ENCODE data around the gene EIF5AL1.
"Not testable (repeated sequence)": the region's sequence is repeated elsewhere in the genome, so short reads cannot be mapped to it uniquely, and the experiment has no call there.

EIF5AL1 gene

DNA sequence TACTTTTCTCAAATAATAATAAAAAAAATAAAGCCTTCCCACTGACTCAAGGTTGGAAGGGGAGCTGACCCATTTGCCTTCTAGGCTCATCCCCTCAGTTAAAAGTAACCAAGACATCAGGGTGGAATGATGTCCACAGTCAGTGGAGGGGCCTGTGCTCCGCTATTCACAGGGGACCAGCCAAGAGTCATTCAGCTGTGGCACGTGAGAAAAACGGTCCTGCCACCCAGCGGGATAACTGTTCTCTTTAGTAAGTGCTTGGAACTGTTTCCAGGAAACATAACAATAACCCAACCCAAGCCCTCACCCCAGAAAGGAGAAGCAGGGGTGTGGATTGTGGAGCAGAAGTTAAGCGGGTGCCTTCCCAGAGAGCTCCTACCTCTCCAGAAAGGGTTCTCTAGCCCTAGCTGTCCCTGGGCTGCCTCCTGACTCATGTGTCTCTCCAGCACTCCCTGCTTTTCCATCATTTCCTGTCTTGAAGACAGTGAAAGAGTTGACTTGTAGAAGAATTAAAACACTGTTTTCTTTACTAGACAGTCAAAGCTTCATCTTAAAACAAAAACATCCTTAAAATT is 2.3 kb upstream of the EIF5AL1 start:
- not testable (repeated sequence) for H3K14ac ChIP-seq (ENCODE audit: low read length); H3K79me2 ChIP-seq (ENCODE audit: control insufficient read depth, insufficient read depth, low read length, poor library complexity); H2BK5ac ChIP-seq (ENCODE audit: low read depth, low read length, poor library complexity); DNase-seq; H3K9ac ChIP-seq (ENCODE audit: low read length); H3K27ac ChIP-seq (ENCODE audit: low read depth, low read length); H4K12ac ChIP-seq (ENCODE audit: low read depth, low read length); H2BK120ac ChIP-seq (ENCODE audit: insufficient read depth, low read length, poor library complexity); H3K4me2 ChIP-seq (ENCODE audit: low read length); H3K4me1 ChIP-seq (ENCODE audit: control insufficient read depth in 1 of 2, insufficient read depth in 2 of 2, low read length in 2 of 2); H4K8ac ChIP-seq (ENCODE audit: low read depth, low read length); H3K79me1 ChIP-seq (ENCODE audit: low read length); H3K9me3 ChIP-seq (ENCODE audit: insufficient read depth, low read depth, low read length); H3K27me3 ChIP-seq (ENCODE audit: insufficient read depth, low read length); H2AK5ac ChIP-seq (ENCODE audit: low read length); H2AFZ ChIP-seq (ENCODE audit: insufficient read depth, low read length, poor library complexity); H3K18ac ChIP-seq (ENCODE audit: low read length); H2BK12ac ChIP-seq (ENCODE audit: low read length); H3K36me3 ChIP-seq (ENCODE audit: control insufficient read depth in 1 of 2, insufficient read depth in 2 of 2, low read length in 2 of 2); H3K23ac ChIP-seq (ENCODE audit: low read length); H3K4me3 ChIP-seq (ENCODE audit: low read depth, low read length); H4K91ac ChIP-seq (ENCODE audit: low read depth, low read length); H3K4ac ChIP-seq (ENCODE audit: low read depth, low read length)
- WGBS (ENCODE audit: extremely low coverage, insufficient coverage, insufficient read length) = no CpG with 5 or more reads among the region's 5 CpGs

DNA sequence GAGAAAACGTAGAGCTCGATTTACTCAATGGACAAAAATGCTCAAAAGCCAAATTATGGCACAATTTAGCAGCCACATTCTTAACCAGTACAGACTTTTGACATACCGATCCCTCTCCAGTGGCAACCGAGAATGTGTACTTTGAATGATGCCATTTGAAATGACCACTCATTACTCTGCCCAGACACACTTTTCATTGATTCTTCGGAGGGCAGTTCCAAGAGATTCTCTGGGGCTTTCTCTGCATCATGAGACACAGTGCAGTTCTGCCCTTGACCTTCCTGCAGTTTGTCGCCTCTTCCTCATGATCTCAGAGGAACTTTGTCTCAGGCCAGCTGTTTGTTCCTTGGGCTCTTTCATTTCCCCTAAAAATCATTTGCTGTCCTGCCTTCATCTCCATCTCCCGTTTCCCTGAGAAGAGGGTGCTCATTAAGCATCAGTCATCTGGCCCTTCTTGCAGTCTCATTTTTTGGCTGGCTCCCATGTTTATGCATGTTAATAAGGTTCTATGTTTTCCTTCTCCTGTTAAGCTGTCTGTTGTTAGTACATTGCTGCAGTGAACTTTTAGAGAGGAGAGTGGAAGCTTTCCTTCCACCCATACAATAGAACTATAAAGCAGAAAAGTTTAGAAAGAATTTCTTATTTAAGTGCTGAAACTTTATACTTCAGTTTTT is 4.3 kb downstream of the EIF5AL1 start:
- not testable (repeated sequence) for H3K23ac ChIP-seq (ENCODE audit: low read length)

DNA sequence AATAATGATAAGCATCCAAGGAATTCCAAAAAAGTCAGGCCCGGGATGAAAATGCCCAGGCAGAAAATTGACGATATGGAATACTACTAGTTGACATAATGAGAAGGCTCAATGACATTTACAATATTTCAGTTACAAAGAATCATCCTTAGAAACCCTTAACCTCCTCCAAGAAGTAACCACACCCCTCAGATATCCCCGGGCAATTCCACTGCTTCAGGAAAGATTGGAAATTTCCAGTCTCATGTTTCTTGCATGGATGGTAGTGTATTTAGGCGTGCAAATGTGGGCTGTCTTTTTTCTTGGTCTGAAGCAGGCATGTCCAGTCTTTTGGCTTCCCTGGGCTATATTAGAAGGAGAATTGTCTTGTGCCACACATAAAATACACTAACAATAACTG is 5.2 kb downstream of the EIF5AL1 start:
- H3K27ac ChIP-seq (ENCODE audit: low read depth, low read length); H2AK5ac ChIP-seq (ENCODE audit: low read length); H3K79me2 ChIP-seq (ENCODE audit: control insufficient read depth, insufficient read depth, low read length, poor library complexity); H3K9me3 ChIP-seq (ENCODE audit: insufficient read depth, low read depth, low read length); H3K4me1 ChIP-seq (ENCODE audit: control insufficient read depth in 1 of 2, insufficient read depth in 2 of 2, low read length in 2 of 2); H4K8ac ChIP-seq (ENCODE audit: low read depth, low read length); H4K91ac ChIP-seq (ENCODE audit: low read depth, low read length); H2BK5ac ChIP-seq (ENCODE audit: low read depth, low read length, poor library complexity); H3K79me1 ChIP-seq (ENCODE audit: low read length); H3K27me3 ChIP-seq (ENCODE audit: insufficient read depth, low read length); H4K12ac ChIP-seq (ENCODE audit: low read depth, low read length); H2BK120ac ChIP-seq (ENCODE audit: insufficient read depth, low read length, poor library complexity); H3K4ac ChIP-seq (ENCODE audit: low read depth, low read length); H2AFZ ChIP-seq (ENCODE audit: insufficient read depth, low read length, poor library complexity); H3K9ac ChIP-seq (ENCODE audit: low read length); H3K36me3 ChIP-seq (ENCODE audit: control insufficient read depth in 1 of 2, insufficient read depth in 2 of 2, low read length in 2 of 2); DNase-seq; H3K18ac ChIP-seq (ENCODE audit: low read length); H3K4me2 ChIP-seq (ENCODE audit: low read length); H2BK12ac ChIP-seq (ENCODE audit: low read length); H3K4me3 ChIP-seq (ENCODE audit: low read depth, low read length); H3K23ac ChIP-seq (ENCODE audit: low read length); H3K14ac ChIP-seq (ENCODE audit: low read length): not testable (repeated sequence)
- WGBS (ENCODE audit: extremely low coverage, insufficient coverage, insufficient read length) = no CpG with 5 or more reads among the region's 4 CpGs

More for the DNA sequence above, 4.3 kb downstream of the EIF5AL1 start:
- not testable (repeated sequence) for H3K18ac ChIP-seq (ENCODE audit: low read length); H3K27ac ChIP-seq (ENCODE audit: low read depth, low read length); H2AK5ac ChIP-seq (ENCODE audit: low read length); H4K12ac ChIP-seq (ENCODE audit: low read depth, low read length); H3K4me1 ChIP-seq (ENCODE audit: control insufficient read depth in 1 of 2, insufficient read depth in 2 of 2, low read length in 2 of 2); H3K79me2 ChIP-seq (ENCODE audit: control insufficient read depth, insufficient read depth, low read length, poor library complexity); H2BK12ac ChIP-seq (ENCODE audit: low read length); DNase-seq; H3K4ac ChIP-seq (ENCODE audit: low read depth, low read length); H3K27me3 ChIP-seq (ENCODE audit: insufficient read depth, low read length); H3K79me1 ChIP-seq (ENCODE audit: low read length); H3K36me3 ChIP-seq (ENCODE audit: control insufficient read depth in 1 of 2, insufficient read depth in 2 of 2, low read length in 2 of 2); H4K91ac ChIP-seq (ENCODE audit: low read depth, low read length); H2BK120ac ChIP-seq (ENCODE audit: insufficient read depth, low read length, poor library complexity); H4K8ac ChIP-seq (ENCODE audit: low read depth, low read length); H3K14ac ChIP-seq (ENCODE audit: low read length); H3K4me3 ChIP-seq (ENCODE audit: low read depth, low read length); H2BK5ac ChIP-seq (ENCODE audit: low read depth, low read length, poor library complexity); H3K4me2 ChIP-seq (ENCODE audit: low read length); H3K9ac ChIP-seq (ENCODE audit: low read length); H3K9me3 ChIP-seq (ENCODE audit: insufficient read depth, low read depth, low read length); H2AFZ ChIP-seq (ENCODE audit: insufficient read depth, low read length, poor library complexity)
- WGBS (ENCODE audit: extremely low coverage, insufficient coverage, insufficient read length) = no CpG with 5 or more reads among the region's 7 CpGs

DNA sequence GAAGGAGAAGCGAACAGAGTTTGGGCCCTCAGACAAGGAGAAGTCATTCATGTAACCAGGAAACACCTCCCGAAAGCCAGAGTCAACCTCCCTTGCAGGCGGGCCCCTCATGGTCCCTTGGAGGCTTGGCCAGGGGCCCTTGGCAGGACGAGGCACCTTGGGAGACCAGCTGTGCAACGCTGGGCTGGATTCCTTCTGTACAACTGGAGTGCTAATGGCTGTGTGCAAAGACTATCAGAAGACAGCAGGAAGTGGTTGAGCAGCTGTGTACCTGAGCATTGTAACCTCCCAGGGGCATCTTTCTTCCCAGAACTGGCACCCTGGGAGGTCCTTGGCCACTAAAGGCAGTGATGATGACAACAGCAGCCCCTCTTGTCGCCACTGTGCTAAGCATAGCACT is 9.4 kb downstream of the EIF5AL1 start:
- H4K8ac ChIP-seq (ENCODE audit: low read depth, low read length); H3K9ac ChIP-seq (ENCODE audit: low read length); H2AK5ac ChIP-seq (ENCODE audit: low read length); H3K36me3 ChIP-seq (ENCODE audit: control insufficient read depth in 1 of 2, insufficient read depth in 2 of 2, low read length in 2 of 2); H3K27me3 ChIP-seq (ENCODE audit: insufficient read depth, low read length); H2AFZ ChIP-seq (ENCODE audit: insufficient read depth, low read length, poor library complexity); H3K79me2 ChIP-seq (ENCODE audit: control insufficient read depth, insufficient read depth, low read length, poor library complexity); DNase-seq; H4K91ac ChIP-seq (ENCODE audit: low read depth, low read length); H3K4me2 ChIP-seq (ENCODE audit: low read length); H3K9me3 ChIP-seq (ENCODE audit: insufficient read depth, low read depth, low read length); H3K18ac ChIP-seq (ENCODE audit: low read length); H3K4ac ChIP-seq (ENCODE audit: low read depth, low read length); H3K27ac ChIP-seq (ENCODE audit: low read depth, low read length); H2BK120ac ChIP-seq (ENCODE audit: insufficient read depth, low read length, poor library complexity); H2BK12ac ChIP-seq (ENCODE audit: low read length); H2BK5ac ChIP-seq (ENCODE audit: low read depth, low read length, poor library complexity); H3K14ac ChIP-seq (ENCODE audit: low read length); H3K4me1 ChIP-seq (ENCODE audit: control insufficient read depth in 1 of 2, insufficient read depth in 2 of 2, low read length in 2 of 2); H3K79me1 ChIP-seq (ENCODE audit: low read length); H3K23ac ChIP-seq (ENCODE audit: low read length); H3K4me3 ChIP-seq (ENCODE audit: low read depth, low read length); H4K12ac ChIP-seq (ENCODE audit: low read depth, low read length): not testable (repeated sequence)
- WGBS (ENCODE audit: extremely low coverage, insufficient coverage, insufficient read length) = no CpG with 5 or more reads among the region's 6 CpGs
